Ishikawa (cell line): ENCODE measurements around the gene NHSL2.

Source experiments
- EP300 ChIP-seq: IDR thresholded peaks from 2 replicates; pipeline ENCODE4 v1.6.1; 2012; ENCODE audit warnings: borderline replicate concordance
- USF1 ChIP-seq: IDR thresholded peaks from 2 replicates; pipeline ENCODE4 v1.6.1; 2012
- TF ChIP-seq, protein P1 (sequence below): IDR thresholded peaks from 2 replicates; pipeline ENCODE4 v1.6.1; 2012

- TF ChIP-seq, protein P1, sequence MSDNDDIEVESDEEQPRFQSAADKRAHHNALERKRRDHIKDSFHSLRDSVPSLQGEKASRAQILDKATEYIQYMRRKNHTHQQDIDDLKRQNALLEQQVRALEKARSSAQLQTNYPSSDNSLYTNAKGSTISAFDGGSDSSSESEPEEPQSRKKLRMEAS: no peak
- TF ChIP-seq EP300: no peak
- no peak for TF ChIP-seq USF1
Measured at GRCh38 chrX:72182924-72183323, 272.3 kb downstream of the NHSL2 start.
